Measurements from ENCODE around the gene TEX29. TPM values are rescaled to one million over a fixed set of nuclear protein-coding genes. Genes with fewer than 3 reads are reported as not detected.

TEX29 gene
- total RNA-seq, 1 donor from 2014 or later: not detected

- H3K27me3 ChIP-seq (ENCODE audit: low read depth): no peaks in the 10 kb centered on the region
Measured at GRCh38 chr13:111314852-111315251, 5.6 kb upstream of the TEX29 start.

GRCh38 chr13:111315347-111315995 lies 5.0 kb upstream of the TEX29 start:
- Histone ChIP-seq H3K4me3 (no peak overlapping the region), H3K9me3 (replicated peaks) (peaks cover 10% of the 10 kb centered on the region), H3K36me3 (peaks cover 28% of the 10 kb centered on the region), H3K27me3 (ENCODE audit: low read depth) (no peaks in the 10 kb centered on the region), H3K4me1 (no peaks in the 10 kb centered on the region), H3K27ac (replicated peaks) (no peak overlapping the region)
- no peak for TF ChIP-seq CTCF (IDR thresholded peaks at IDR 0.05; ENCODE audit: borderline replicate concordance)
- DNase-seq: no peak
- intact Hi-C loops (cut with micrococcal nuclease): no loop called here

More at GRCh38 chr13:111314852-111315251, 5.6 kb upstream of the TEX29 start:
- peaks cover 10% of the 10 kb centered on the region for H3K9me3 ChIP-seq (replicated peaks)
- no peaks in the 10 kb centered on the region for H3K4me1 ChIP-seq
- peaks cover 28% of the 10 kb centered on the region for H3K36me3 ChIP-seq
- no peak overlapping the region for H3K4me3 ChIP-seq
- intact Hi-C loops (cut with micrococcal nuclease): no loop called here
- no peak overlapping the region for H3K27ac ChIP-seq (replicated peaks)
- no peak for DNase-seq
- no peak for TF ChIP-seq CTCF (IDR thresholded peaks at IDR 0.05; ENCODE audit: borderline replicate concordance)

- Histone ChIP-seq H3K36me3 (peaks cover 28% of the 10 kb centered on the region), H3K4me3 (no peak overlapping the region), H3K9me3 (replicated peaks) (peaks cover 10% of the 10 kb centered on the region), H3K27me3 (ENCODE audit: low read depth) (no peaks in the 10 kb centered on the region), H3K4me1 (no peaks in the 10 kb centered on the region), H3K27ac (replicated peaks) (no peak overlapping the region)
- intact Hi-C loops (cut with micrococcal nuclease): no loop called here
- no peak for TF ChIP-seq CTCF (IDR thresholded peaks at IDR 0.05; ENCODE audit: borderline replicate concordance)
- DNase-seq: no peak
Measured at GRCh38 chr13:111316161-111316730, 4.2 kb upstream of the TEX29 start.

GRCh38 chr13:111317042-111317550 lies 3.3 kb upstream of the TEX29 start:
- no peak overlapping the region for H3K4me3 ChIP-seq
- intact Hi-C loops (cut with micrococcal nuclease): no loop called here
- no peak for TF ChIP-seq CTCF (IDR thresholded peaks at IDR 0.05; ENCODE audit: borderline replicate concordance)
- peaks cover 10% of the 10 kb centered on the region for H3K9me3 ChIP-seq (replicated peaks)
- DNase-seq: no peak
- no peaks in the 10 kb centered on the region for H3K27me3 ChIP-seq (ENCODE audit: low read depth)
- no peak overlapping the region for H3K27ac ChIP-seq (replicated peaks)
- no peaks in the 10 kb centered on the region for H3K4me1 ChIP-seq
- H3K36me3 ChIP-seq: peaks cover 21% of the 10 kb centered on the region

GRCh38 chr13:111317571-111318345 lies 2.7 kb upstream of the TEX29 start:
- peaks cover 14% of the 10 kb centered on the region for H3K36me3 ChIP-seq
- H3K4me1 ChIP-seq: no peaks in the 10 kb centered on the region
- no peak for DNase-seq
- intact Hi-C loops (cut with micrococcal nuclease): no loop called here
- no peaks in the 10 kb centered on the region for H3K27me3 ChIP-seq (ENCODE audit: low read depth)
- no peak for TF ChIP-seq CTCF (IDR thresholded peaks at IDR 0.05; ENCODE audit: borderline replicate concordance)
- no peak overlapping the region for H3K27ac ChIP-seq (replicated peaks)
- peaks cover 5% of the 10 kb centered on the region for H3K9me3 ChIP-seq (replicated peaks)
- H3K4me3 ChIP-seq: no peak overlapping the region

Measured in left ventricle myocardium inferior (tissue), 1 donor.